Activated CD4-positive, alpha-beta T cell treated with anti-CD3 and anti-CD28 coated beads, Interleukin-2, amount 50 U/mL, for 16 hours (primary cell): Measurements from ENCODE around the gene NOP14.
"Not testable (repeated sequence)": the region's sequence is repeated elsewhere in the genome, so short reads cannot be mapped to it uniquely, and the experiment has no call there.

Experiments
- DNase-seq: peaks from one replicate; pipeline ENCODE4 v3.0.0-alpha.2; 2020

Gene NOP14

GRCh38 chr4:2930135-2930757 is 33.0 kb downstream of the NOP14 start:
- DNase-seq = no peak

- no peak for DNase-seq
Observed at GRCh38 chr4:2929469-2929868, 33.7 kb downstream of the NOP14 start.

- DNase-seq = no peak
Observed at GRCh38 chr4:2928242-2929176, 34.7 kb downstream of the NOP14 start.

- DNase-seq = no peak
Observed at GRCh38 chr4:2927696-2928075, 35.5 kb downstream of the NOP14 start.

- DNase-seq = no peak
Observed at GRCh38 chr4:2927016-2927695, 36.0 kb downstream of the NOP14 start.

- no peak for DNase-seq
Observed at GRCh38 chr4:2925931-2926860, 37.0 kb downstream of the NOP14 start.

- no peak for DNase-seq
Observed at GRCh38 chr4:2925496-2925895, 37.7 kb downstream of the NOP14 start.

GRCh38 chr4:2924765-2925301 is 38.4 kb downstream of the NOP14 start:
- no peak for DNase-seq

GRCh38 chr4:2924286-2924685 is 38.9 kb downstream of the NOP14 start:
- DNase-seq = no peak

- DNase-seq = no peak
Observed at GRCh38 chr4:2923668-2924173, 39.5 kb downstream of the NOP14 start.

- DNase-seq = no peak
Observed at GRCh38 chr4:2923141-2923551, 40.1 kb downstream of the NOP14 start.

- DNase-seq = not testable (repeated sequence)
Observed at GRCh38 chr4:2922453-2923101, 40.6 kb downstream of the NOP14 start.

GRCh38 chr4:2918714-2919113 is 44.5 kb downstream of the NOP14 start:
- not testable (repeated sequence) for DNase-seq

GRCh38 chr4:2918300-2918699 is 44.9 kb downstream of the NOP14 start:
- not testable (repeated sequence) for DNase-seq

- not testable (repeated sequence) for DNase-seq
Observed at GRCh38 chr4:2916696-2917095, 46.5 kb downstream of the NOP14 start.

GRCh38 chr4:2915789-2916188 is 47.4 kb downstream of the NOP14 start:
- DNase-seq = no peak

GRCh38 chr4:2914256-2915126 is 48.7 kb downstream of the NOP14 start:
- peak; percentile 32 for DNase-seq

GRCh38 chr4:2913168-2913567 is 50.0 kb downstream of the NOP14 start:
- DNase-seq = no peak

- no peak for DNase-seq
Observed at GRCh38 chr4:2911868-2912267, 51.3 kb downstream of the NOP14 start.

GRCh38 chr4:2910409-2910808 is 52.8 kb downstream of the NOP14 start:
- DNase-seq = no peak
